Measurements from ENCODE around the gene REEP5. TPM values are rescaled to one million over a fixed set of nuclear protein-coding genes. Genes with fewer than 3 reads are reported as not detected.

REEP5 gene
- total and polyA plus RNA-seq, 2 of the 4 experiments (the other 2 are of a cell fraction): 49.3 to 82.0 TPM

DNA sequence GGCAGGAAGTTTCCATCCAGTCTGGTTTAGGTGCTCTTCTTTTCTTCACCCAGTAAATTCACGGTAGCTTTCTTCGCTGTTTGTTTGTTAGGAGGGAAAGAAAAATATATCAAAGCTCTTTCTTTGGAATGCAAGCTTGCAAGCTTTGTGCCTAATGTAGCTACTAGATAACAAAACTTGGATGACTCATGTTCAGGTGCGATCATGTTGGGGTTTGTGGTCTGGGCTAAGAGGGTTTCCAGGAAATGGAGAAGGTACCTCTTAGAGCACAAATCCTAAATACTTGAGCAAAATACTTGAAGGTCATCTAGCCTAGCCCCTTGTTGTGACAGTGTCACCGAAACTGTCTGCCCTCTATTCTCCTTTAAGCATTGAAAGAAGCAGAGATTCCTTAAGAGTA lies 43.3 kb downstream of the REEP5 start:
- H3K4me3 ChIP-seq (ENCODE audit: insufficient read depth, low read depth, low read length): no peak overlapping the region
- H3K4me2 ChIP-seq (ENCODE audit: low read depth, low read length): no peak overlapping the region; the same call in 1 of the 2 replicates
- 0 out of 2 replicates have a peak, but pooled peaks cover 2% of the 10 kb centered on the region for H3K4me1 ChIP-seq (ENCODE audit: control insufficient read depth, insufficient read depth, low read length)
- no peak overlapping the region for H2BK20ac ChIP-seq (ENCODE audit: low read depth, low read length)
- H2BK120ac ChIP-seq (ENCODE audit: low read depth, low read length): no peak overlapping the region
- no peak overlapping the region for H3K4ac ChIP-seq (ENCODE audit: low read depth, low read length)
- BruUV-seq (replicated peaks): no TSS peak
- dilution Hi-C loops (cut with HindIII; ENCODE audit: low sequenced_read_pairs, unreplicated experiment) (no loop called here), in situ Hi-C loops (cut with MboI; ENCODE audit: low sequenced_read_pairs) (no loop called here), intact Hi-C loops (cut with micrococcal nuclease) (no loop called here)
- H3K23ac ChIP-seq (ENCODE audit: low read depth, low read length): no peak overlapping the region
- H3K27ac ChIP-seq (ENCODE audit: insufficient read depth, low read length): no peak overlapping the region
- no peak overlapping the region for H3K9ac ChIP-seq (ENCODE audit: low read depth, low read length)
- ATAC-seq (ENCODE audit: low read depth) (no peak; the same call in 1 of the 2 replicates), DNase-seq (peak; percentile 46)
- TF ChIP-seq RCOR1 (IDR thresholded peaks at IDR 0.05; ENCODE audit: insufficient replicate concordance, low read length) (no peak), FOS (IDR thresholded peaks at IDR 0.05; ENCODE audit: low read depth, low read length) (peak; percentile 10; the same call in 1 of the 2 replicates)
- peaks cover 29 to 54% of the 10 kb centered on the region in 2 experiments; a peak in 3 of 4 replicates for H3K79me1 ChIP-seq (ENCODE audit: low read depth in 1 of 2, low read length in 2 of 2)
- H3K14ac ChIP-seq (replicated peaks; ENCODE audit: low read depth, low read length): no peak overlapping the region
- no peak overlapping the region for H4K91ac ChIP-seq (ENCODE audit: insufficient read depth, low read depth, low read length)
- H3K56ac ChIP-seq (ENCODE audit: extremely low read depth, insufficient read depth, low read length): no peak overlapping the region
- no peaks in the 10 kb centered on the region for H3K9me3 ChIP-seq (ENCODE audit: control insufficient read depth, insufficient read depth, low read length)
- ChIA-PET POLR2A (ENCODE audit: unreplicated experiment) (no interaction called here), CTCF (interaction anchor here (0.6 kb wide), 1 partner anchor 22 kb away, joined by 6 read pairs; no protein-coding TSS in a partner anchor)
- H4K8ac ChIP-seq (ENCODE audit: low read depth in 2 of 2, low read length in 2 of 2): no peak overlapping the region
- peaks cover 12% of the 10 kb centered on the region for H3K9me1 ChIP-seq (ENCODE audit: insufficient read depth, low read length)
- peaks cover 34% of the 10 kb centered on the region for H3K36me3 ChIP-seq (ENCODE audit: control insufficient read depth, insufficient read depth, low read length)
- no peak overlapping the region for H2AK9ac ChIP-seq (replicated peaks; ENCODE audit: low read depth, low read length, poor library complexity)
- no peak overlapping the region for H3K18ac ChIP-seq (ENCODE audit: low read depth, low read length)
- H4K20me1 ChIP-seq (ENCODE audit: insufficient read depth, low read length): peaks cover 12% of the 10 kb centered on the region; the same call in 1 of the 2 replicates
- no peak overlapping the region for H2BK5ac ChIP-seq (ENCODE audit: low read depth, low read length, poor library complexity, severe bottlenecking)
- no peak overlapping the region for H4K5ac ChIP-seq (ENCODE audit: low read depth, low read length)
- WGBS, 2 experiments (ENCODE audit: extremely low coverage in 2 of 2, insufficient read length in 1 of 2): no CpG with 5 or more reads among the region's 4 CpGs
- H2AFZ ChIP-seq (replicated peaks; ENCODE audit: low read length, poor library complexity): no peak overlapping the region
- no peak overlapping the region for H2BK15ac ChIP-seq (ENCODE audit: low read depth, low read length)
- H3K27me3 ChIP-seq (ENCODE audit: control insufficient read depth, insufficient read depth, low read length): no peaks in the 10 kb centered on the region
- no peak overlapping the region for H2AK5ac ChIP-seq (ENCODE audit: low read depth, low read length)
